ENCODE data around the gene GPR171. TPM values are rescaled to one million over a fixed set of nuclear protein-coding genes. Genes with fewer than 3 reads are reported as not detected.

GPR171 gene
- total RNA-seq, 3 donors from 2014 or later = 1.3 to 1.5 (median 1.4) TPM

DNA sequence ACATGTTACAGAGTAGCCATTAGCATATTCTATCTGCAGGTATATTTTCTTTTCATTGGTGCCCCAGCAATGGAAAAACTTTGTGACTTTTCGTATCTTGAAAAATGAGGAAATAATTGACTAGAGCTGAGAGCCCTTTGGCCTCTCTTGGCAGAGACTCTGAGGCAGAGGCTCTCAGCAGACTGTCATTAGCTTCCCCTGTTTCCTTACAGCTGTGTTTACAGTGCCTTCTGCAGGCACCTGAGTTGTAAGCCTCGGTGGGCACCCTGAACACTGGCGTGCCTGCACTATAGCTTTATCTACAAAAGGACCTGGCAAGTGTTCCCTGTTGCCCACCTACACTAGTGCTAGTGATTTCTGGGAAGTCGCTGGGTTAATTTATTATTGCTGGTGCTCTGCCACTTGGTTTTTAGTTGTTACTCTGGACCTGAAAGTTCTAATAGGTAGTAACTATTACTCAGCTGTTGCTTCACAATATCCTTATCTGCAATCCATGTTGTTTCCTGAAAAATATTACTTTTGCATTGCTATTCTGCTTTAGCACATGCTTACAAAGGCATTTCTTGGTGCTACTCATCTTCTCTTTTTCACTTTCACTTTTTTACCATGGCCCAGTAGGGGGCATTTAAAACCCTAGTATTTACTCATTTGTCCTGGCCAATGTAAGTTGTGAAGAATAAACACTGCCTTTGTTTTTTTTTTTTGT, 7.8 kb upstream of the GPR171 start:
- no peak overlapping the region for H3K4me3 ChIP-seq
- intact Hi-C loops (cut with DNase I, micrococcal nuclease) = no loop called here

DNA sequence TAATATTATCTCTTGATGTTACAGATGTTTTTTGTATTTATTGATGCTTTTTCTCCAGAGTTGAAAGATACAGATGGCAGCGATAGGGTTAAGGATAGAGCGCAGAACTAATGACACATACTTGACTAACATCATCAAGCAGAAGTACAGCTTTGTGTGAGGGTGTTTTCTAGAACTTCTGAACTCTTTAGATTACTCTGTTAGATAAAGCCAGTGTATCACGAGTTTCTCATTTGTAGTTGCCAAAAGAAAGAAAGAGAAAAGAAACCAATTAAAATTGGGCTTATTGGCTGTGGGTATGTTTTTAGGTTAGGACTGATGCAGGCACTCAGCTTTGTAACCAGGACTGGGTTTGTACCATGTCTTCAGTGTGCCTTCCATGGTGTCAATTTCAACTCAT, 6.6 kb upstream of the GPR171 start:
- TF ChIP-seq, protein P1, sequence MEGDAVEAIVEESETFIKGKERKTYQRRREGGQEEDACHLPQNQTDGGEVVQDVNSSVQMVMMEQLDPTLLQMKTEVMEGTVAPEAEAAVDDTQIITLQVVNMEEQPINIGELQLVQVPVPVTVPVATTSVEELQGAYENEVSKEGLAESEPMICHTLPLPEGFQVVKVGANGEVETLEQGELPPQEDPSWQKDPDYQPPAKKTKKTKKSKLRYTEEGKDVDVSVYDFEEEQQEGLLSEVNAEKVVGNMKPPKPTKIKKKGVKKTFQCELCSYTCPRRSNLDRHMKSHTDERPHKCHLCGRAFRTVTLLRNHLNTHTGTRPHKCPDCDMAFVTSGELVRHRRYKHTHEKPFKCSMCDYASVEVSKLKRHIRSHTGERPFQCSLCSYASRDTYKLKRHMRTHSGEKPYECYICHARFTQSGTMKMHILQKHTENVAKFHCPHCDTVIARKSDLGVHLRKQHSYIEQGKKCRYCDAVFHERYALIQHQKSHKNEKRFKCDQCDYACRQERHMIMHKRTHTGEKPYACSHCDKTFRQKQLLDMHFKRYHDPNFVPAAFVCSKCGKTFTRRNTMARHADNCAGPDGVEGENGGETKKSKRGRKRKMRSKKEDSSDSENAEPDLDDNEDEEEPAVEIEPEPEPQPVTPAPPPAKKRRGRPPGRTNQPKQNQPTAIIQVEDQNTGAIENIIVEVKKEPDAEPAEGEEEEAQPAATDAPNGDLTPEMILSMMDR (IDR thresholded peaks at IDR 0.05) = no peak
- Histone ChIP-seq H3K36me3 (ENCODE audit: low read depth) (no peaks in the 10 kb centered on the region), H3K4me3 (no peak overlapping the region), H3K4me1 (ENCODE audit: low read depth) (no peaks in the 10 kb centered on the region), H3K9me3 (no peaks in the 10 kb centered on the region)
- no peak for DNase-seq
- intact Hi-C loops (cut with DNase I, micrococcal nuclease) = no loop called here
- no peak for ATAC-seq

More for the DNA sequence above, 7.8 kb upstream of the GPR171 start:
- ATAC-seq = peak; percentile 95
- Histone ChIP-seq H3K9me3 (no peaks in the 10 kb centered on the region), H3K4me1 (ENCODE audit: low read depth) (no peaks in the 10 kb centered on the region), H3K36me3 (ENCODE audit: low read depth) (no peaks in the 10 kb centered on the region)
- TF ChIP-seq, protein P1 (IDR thresholded peaks at IDR 0.05) = no peak
- DNase-seq = peak in 2 of 3 donors; percentile 43 to 53

DNA sequence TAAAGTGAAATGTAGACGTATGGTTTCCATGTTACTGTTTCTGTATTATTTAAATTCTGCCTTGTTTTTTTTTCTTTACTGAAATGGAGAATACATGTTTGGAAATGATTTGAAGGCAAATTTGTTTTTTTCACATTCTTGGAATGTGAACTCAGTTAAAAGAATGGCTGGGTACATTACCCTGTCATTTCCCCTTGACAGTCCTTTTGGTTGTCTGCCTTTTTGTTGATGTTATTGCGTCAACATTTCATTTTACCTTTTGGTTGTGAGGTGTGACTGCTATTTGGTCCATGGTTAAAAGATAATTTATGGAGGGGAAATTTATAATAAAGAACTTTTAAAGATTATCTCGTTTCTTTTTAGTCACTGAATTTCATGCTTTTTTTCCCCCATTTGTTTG, 3.2 kb upstream of the GPR171 start:
- TF ChIP-seq, protein P1 (IDR thresholded peaks at IDR 0.05) = no peak
- DNase-seq = no peak
- Histone ChIP-seq H3K36me3 (ENCODE audit: low read depth) (no peaks in the 10 kb centered on the region), H3K4me1 (ENCODE audit: low read depth) (no peaks in the 10 kb centered on the region), H3K4me3 (no peak overlapping the region), H3K9me3 (no peaks in the 10 kb centered on the region)
- ATAC-seq = no peak
- intact Hi-C loops (cut with DNase I, micrococcal nuclease) = no loop called here

DNA sequence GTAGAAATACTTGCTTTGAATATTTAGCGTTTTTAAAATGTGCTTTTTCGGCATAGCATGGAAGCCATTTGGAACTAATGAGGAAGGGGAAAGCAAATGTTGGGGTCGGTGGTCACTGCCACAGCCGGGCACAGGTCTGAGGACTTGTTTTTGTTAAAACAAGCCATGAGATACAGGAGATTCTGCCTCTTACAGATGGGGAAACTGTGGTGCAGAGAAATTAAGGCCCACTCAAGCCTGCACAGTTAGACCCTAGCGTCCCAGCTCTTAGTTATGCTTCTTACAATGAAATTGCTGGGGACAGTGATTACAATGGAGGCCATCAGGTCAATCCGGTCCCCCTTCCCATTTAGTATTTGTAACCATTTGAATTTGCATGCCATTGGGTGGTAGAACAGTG, 2.5 kb upstream of the GPR171 start:
- no peak overlapping the region for H3K4me3 ChIP-seq
- H3K36me3 ChIP-seq (ENCODE audit: low read depth) = no peaks in the 10 kb centered on the region
- H3K4me1 ChIP-seq (ENCODE audit: low read depth) = no peaks in the 10 kb centered on the region
- intact Hi-C loops (cut with DNase I, micrococcal nuclease) = no loop called here
- no peak for ATAC-seq
- TF ChIP-seq, protein P1 (IDR thresholded peaks at IDR 0.05) = no peak
- no peak for DNase-seq
- no peaks in the 10 kb centered on the region for H3K9me3 ChIP-seq

DNA sequence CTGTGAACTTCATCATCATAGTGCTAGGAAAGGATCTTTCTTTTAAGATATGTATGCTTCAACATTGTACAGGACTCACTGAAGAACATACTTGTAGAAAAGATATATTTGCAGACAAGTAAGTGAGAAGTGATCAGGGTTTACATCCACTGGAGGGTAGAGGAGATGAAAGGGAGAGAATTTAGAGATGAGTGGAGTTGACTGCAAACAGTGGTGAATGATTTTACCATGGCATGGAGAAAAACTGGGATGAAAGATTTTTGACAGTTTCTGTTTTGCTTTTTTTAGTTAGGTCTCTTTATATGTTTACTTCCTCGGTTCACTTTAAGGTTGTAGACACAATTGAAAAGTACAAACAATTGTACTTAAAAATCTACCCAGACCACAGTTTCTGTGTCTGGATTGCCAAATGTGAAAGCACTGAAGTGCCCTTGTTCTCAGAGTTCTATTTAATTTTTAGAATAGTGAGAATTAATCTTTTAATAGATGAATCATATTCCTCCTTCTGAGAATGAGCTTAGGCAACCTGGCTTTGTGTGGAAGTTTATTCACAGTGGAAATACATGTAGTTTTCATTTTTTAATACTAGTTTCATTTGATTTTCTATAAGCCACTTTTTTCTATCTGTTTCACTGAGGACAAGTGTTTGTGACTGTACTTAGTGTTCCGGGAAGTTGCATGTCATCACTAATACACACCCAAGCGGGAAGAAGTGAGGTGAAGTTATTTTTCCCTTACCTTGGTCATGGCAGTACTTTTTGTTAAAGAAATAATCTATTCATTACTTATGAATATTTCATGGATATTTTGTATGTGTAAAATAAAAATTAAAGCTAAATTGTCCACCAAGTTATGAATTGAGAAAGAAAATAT, 1.8 kb upstream of the GPR171 start:
- Histone ChIP-seq H3K4me1 (ENCODE audit: low read depth) (no peaks in the 10 kb centered on the region), H3K9me3 (no peaks in the 10 kb centered on the region), H3K36me3 (ENCODE audit: low read depth) (no peaks in the 10 kb centered on the region), H3K4me3 (no peak overlapping the region)
- intact Hi-C loops (cut with DNase I, micrococcal nuclease) = no loop called here
- DNase-seq (no peak), ATAC-seq (peak; percentile 43)
- TF ChIP-seq, protein P1 (IDR thresholded peaks at IDR 0.05) = no peak

Measured in mucosa of descending colon (tissue), 3 donors.